ENCODE data around the gene PYDC1.

DNA sequence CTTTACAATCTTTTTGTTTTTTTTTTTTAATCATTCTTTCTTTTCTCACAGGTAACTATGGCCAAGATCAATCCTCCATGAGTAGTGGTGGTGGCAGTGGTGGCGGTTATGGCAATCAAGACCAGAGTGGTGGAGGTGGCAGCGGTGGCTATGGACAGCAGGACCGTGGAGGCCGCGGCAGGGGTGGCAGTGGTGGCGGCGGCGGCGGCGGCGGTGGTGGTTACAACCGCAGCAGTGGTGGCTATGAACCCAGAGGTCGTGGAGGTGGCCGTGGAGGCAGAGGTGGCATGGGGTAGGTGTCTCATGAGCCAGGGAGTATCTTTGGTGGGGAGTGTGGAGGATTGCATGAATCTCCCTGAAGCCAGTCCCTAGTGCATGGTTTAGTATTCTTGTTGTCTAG lies 32.0 kb downstream of the PYDC1 start:
- TF ChIP-seq SIN3A (IDR thresholded peaks at IDR 0.05; ENCODE audit: borderline replicate concordance, insufficient read depth, low read length), result no peak
- TF ChIP-seq, protein P1, sequence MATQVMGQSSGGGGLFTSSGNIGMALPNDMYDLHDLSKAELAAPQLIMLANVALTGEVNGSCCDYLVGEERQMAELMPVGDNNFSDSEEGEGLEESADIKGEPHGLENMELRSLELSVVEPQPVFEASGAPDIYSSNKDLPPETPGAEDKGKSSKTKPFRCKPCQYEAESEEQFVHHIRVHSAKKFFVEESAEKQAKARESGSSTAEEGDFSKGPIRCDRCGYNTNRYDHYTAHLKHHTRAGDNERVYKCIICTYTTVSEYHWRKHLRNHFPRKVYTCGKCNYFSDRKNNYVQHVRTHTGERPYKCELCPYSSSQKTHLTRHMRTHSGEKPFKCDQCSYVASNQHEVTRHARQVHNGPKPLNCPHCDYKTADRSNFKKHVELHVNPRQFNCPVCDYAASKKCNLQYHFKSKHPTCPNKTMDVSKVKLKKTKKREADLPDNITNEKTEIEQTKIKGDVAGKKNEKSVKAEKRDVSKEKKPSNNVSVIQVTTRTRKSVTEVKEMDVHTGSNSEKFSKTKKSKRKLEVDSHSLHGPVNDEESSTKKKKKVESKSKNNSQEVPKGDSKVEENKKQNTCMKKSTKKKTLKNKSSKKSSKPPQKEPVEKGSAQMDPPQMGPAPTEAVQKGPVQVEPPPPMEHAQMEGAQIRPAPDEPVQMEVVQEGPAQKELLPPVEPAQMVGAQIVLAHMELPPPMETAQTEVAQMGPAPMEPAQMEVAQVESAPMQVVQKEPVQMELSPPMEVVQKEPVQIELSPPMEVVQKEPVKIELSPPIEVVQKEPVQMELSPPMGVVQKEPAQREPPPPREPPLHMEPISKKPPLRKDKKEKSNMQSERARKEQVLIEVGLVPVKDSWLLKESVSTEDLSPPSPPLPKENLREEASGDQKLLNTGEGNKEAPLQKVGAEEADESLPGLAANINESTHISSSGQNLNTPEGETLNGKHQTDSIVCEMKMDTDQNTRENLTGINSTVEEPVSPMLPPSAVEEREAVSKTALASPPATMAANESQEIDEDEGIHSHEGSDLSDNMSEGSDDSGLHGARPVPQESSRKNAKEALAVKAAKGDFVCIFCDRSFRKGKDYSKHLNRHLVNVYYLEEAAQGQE (IDR thresholded peaks at IDR 0.05; ENCODE audit: insufficient read depth in 1 of 2, low read depth in 2 of 2, low read length in 2 of 2), result no peak
- TF ChIP-seq POLR2AphosphoS5 (IDR thresholded peaks at IDR 0.05; ENCODE audit: low read depth, low read length), result no peak

All from PFSK-1 (cell line).